Measurements from ENCODE around the gene MSLN.

- TF ChIP-seq CTCF (IDR thresholded peaks at IDR 0.05) = no peak
- TF ChIP-seq POLR2A (IDR thresholded peaks at IDR 0.05) = no peak
These were observed 10.0 kb upstream of the MSLN start for GRCh38 chr16:750485-750884.
